Astrocyte (in vitro differentiated cells and primary cell): ENCODE results near the gene SEPTIN12. TPM values are rescaled to one million over a fixed set of nuclear protein-coding genes. Genes with fewer than 3 reads are reported as not detected.

Experiments used
- DNase-seq: peaks from one replicate; pipeline ENCODE4 v3.0.0-alpha.2; 2010; ENCODE audit warnings: low read depth
- FAIRE-seq: peaks from 2 replicates; lab custom pipeline; 2011; peaks lifted over from hg19 to GRCh38; lab: Jason Lieb, UNC
- H2AFZ ChIP-seq: 2 replicates; pipeline ENCODE4 v1.6.0; 2012; ENCODE audit warnings: low read depth, low read length, inconsistent platforms
- H3K27ac ChIP-seq: 2 replicates; pipeline ENCODE4 v1.5.1; 2011; ENCODE audit warnings: low read depth, low read length, inconsistent platforms
- H3K27me3 ChIP-seq: 2 replicates; pipeline ENCODE4 v1.6.0; 2011; ENCODE audit warnings: low read length, inconsistent platforms; ENCODE audit not compliant: insufficient read depth
- H3K36me3 ChIP-seq: 2 replicates; pipeline ENCODE4 v1.5.1; 2011; ENCODE audit warnings: low read length, inconsistent platforms; ENCODE audit not compliant: insufficient read depth
- H3K4me1 ChIP-seq: 2 replicates; pipeline ENCODE4 v1.5.1; 2011; ENCODE audit warnings: low read length, inconsistent platforms; ENCODE audit not compliant: insufficient read depth
- H3K4me2 ChIP-seq: 2 replicates; pipeline ENCODE4 v1.6.0; 2012; ENCODE audit warnings: low read length, inconsistent platforms
- H3K4me3 ChIP-seq: 2 replicates; pipeline ENCODE4 v1.5.1; 2011; ENCODE audit warnings: low read depth, mild to moderate bottlenecking, low read length, inconsistent platforms; ENCODE audit not compliant: insufficient read depth
- H3K79me2 ChIP-seq: 2 replicates; pipeline ENCODE4 v1.6.0; 2012; ENCODE audit warnings: mild to moderate bottlenecking, low read length, inconsistent platforms; ENCODE audit not compliant: insufficient read depth
- H3K9ac ChIP-seq: 2 replicates; pipeline ENCODE4 v1.6.0; 2012; ENCODE audit warnings: mild to moderate bottlenecking, low read length, inconsistent platforms
- H3K9me3 ChIP-seq: 2 replicates; pipeline ENCODE4 v1.5.1; 2012; ENCODE audit warnings: low read depth, mild to moderate bottlenecking, low read length, inconsistent platforms; ENCODE audit not compliant: insufficient read depth
- H4K20me1 ChIP-seq: 2 replicates; pipeline ENCODE4 v1.6.0; 2012; ENCODE audit warnings: low read length, inconsistent platforms; ENCODE audit not compliant: insufficient read depth
- H3K27ac Mint-ChIP-seq: one replicate; pipeline ENCODE4 v1.8.0; 2021; ENCODE audit warnings: mild to moderate bottlenecking, mixed read lengths; ENCODE audit not compliant: unreplicated experiment
- H3K27me3 Mint-ChIP-seq: one replicate; pipeline ENCODE4 v1.8.0; 2021; ENCODE audit warnings: low read depth, mixed read lengths; ENCODE audit not compliant: unreplicated experiment
- H3K36me3 Mint-ChIP-seq: one replicate; pipeline ENCODE4 v1.8.0; 2021; ENCODE audit warnings: low read depth, mixed read lengths; ENCODE audit not compliant: unreplicated experiment
- H3K4me1 Mint-ChIP-seq: one replicate; pipeline ENCODE4 v1.8.0; 2021; ENCODE audit warnings: low read depth, mixed read lengths; ENCODE audit not compliant: unreplicated experiment
- H3K4me3 Mint-ChIP-seq: one replicate; pipeline ENCODE4 v1.8.0; 2021; ENCODE audit warnings: mild to moderate bottlenecking, moderate library complexity, mixed read lengths; ENCODE audit not compliant: unreplicated experiment
- H3K9me3 Mint-ChIP-seq: one replicate; pipeline ENCODE4 v1.8.0; 2021; ENCODE audit warnings: mild to moderate bottlenecking, mixed read lengths; ENCODE audit not compliant: unreplicated experiment
- EZH2 ChIP-seq: IDR thresholded peaks from 2 replicates; pipeline ENCODE4 v1.6.1; 2012; ENCODE audit warnings: mild to moderate bottlenecking, low read length, inconsistent platforms; ENCODE audit not compliant: insufficient read depth
- total RNA-seq: library from RNA; stranded (reverse); gene quantifications from 2 replicates; pipeline ENCODE4 v1.2.1, GENCODE V29; 2021
- TF ChIP-seq, protein P1 (sequence below): IDR thresholded peaks from 2 replicates; pipeline ENCODE4 v1.5.1; 2011; ENCODE audit warnings: low read depth, mild to moderate bottlenecking, inconsistent platforms, low read length, moderate library complexity; ENCODE audit not compliant: insufficient read depth

SEPTIN12 gene
- total RNA-seq, 1 donor from 2014 or later = 5.9 TPM

DNA sequence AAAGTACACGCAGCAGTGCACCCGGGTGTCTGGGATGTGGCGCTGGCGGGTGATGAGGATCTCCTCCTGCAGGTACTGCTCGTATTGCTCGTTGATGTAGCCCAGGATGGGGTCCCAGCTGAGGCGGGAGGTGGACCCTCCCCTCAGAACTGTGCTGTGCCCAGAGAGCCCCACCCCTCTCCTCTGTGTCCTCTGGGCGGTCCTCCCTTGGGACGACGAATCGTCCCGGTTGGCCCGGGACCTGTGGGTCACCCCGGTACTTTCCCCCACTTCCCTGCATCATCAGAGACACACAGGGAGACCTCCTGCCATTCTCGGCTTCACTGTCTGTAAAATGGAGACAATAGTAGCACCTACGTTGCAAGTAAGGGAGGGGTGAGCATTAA, 4.2 kb downstream of the SEPTIN12 start:
- no peak overlapping the region for H3K4me3 ChIP-seq
- no peak for FAIRE-seq

DNA sequence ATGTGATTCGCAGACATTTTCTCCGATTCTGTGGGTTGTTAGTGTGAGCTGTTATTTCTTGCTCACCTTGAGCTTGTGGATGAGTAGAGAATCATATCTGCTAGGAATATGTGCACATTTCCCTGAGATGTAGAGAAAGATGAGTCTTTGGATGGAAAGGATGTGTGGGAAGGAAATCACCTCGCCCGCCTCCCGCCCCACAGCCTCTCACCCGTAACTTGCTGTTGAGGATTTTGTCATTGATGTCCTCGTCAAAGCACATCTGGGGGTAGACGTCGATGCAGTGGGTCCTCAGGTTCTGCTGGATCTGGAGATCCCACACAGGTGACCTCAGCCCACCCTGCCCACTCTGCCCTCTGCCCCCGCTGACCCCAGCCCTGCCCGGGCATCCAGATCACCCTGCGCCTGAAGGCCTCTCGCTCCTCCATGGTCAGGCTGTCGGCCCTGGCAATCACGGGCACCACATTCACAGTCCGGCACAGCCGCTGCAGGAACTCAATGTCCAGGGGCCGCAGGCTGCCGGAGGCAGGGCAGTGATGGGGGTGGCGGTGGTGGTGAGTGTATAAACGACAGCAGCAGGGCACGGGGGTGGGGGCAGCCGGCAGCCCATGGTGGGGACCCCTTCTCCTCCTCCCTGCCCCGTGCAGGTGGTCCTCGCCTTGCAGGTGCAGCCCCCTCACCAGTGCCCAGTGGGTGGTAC, 4.7 kb downstream of the SEPTIN12 start:
- Histone ChIP-seq H3K79me2 (no peaks in the 10 kb centered on the region), H4K20me1 (no peaks in the 10 kb centered on the region)
- H3K36me3 Mint-ChIP-seq = peaks cover 11% of the 10 kb centered on the region

More for the DNA sequence above, 4.2 kb downstream of the SEPTIN12 start:
- Histone ChIP-seq H3K27me3 (no peaks in the 10 kb centered on the region), H2AFZ (no peak overlapping the region), H3K36me3 (no peaks in the 10 kb centered on the region), H3K4me1 (no peaks in the 10 kb centered on the region), H3K79me2 (no peaks in the 10 kb centered on the region), H3K4me2 (no peak overlapping the region), H3K9ac (no peak overlapping the region), H4K20me1 (no peaks in the 10 kb centered on the region), H3K27ac (no peak overlapping the region), H3K9me3 (no peaks in the 10 kb centered on the region)
- DNase-seq = no peak
- Mint-ChIP-seq H3K27ac (no peak overlapping the region), H3K27me3 (peaks cover 9% of the 10 kb centered on the region), H3K36me3 (peaks cover 11% of the 10 kb centered on the region), H3K9me3 (peaks cover 3% of the 10 kb centered on the region), H3K4me3 (no peak overlapping the region), H3K4me1 (peaks cover 3% of the 10 kb centered on the region)
- TF ChIP-seq EZH2 = no peak
- TF ChIP-seq, protein P1, sequence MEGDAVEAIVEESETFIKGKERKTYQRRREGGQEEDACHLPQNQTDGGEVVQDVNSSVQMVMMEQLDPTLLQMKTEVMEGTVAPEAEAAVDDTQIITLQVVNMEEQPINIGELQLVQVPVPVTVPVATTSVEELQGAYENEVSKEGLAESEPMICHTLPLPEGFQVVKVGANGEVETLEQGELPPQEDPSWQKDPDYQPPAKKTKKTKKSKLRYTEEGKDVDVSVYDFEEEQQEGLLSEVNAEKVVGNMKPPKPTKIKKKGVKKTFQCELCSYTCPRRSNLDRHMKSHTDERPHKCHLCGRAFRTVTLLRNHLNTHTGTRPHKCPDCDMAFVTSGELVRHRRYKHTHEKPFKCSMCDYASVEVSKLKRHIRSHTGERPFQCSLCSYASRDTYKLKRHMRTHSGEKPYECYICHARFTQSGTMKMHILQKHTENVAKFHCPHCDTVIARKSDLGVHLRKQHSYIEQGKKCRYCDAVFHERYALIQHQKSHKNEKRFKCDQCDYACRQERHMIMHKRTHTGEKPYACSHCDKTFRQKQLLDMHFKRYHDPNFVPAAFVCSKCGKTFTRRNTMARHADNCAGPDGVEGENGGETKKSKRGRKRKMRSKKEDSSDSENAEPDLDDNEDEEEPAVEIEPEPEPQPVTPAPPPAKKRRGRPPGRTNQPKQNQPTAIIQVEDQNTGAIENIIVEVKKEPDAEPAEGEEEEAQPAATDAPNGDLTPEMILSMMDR = no peak

More for the DNA sequence above, 4.7 kb downstream of the SEPTIN12 start:
- Histone ChIP-seq H3K9ac (no peak overlapping the region), H3K4me3 (no peak overlapping the region), H3K9me3 (no peaks in the 10 kb centered on the region), H3K36me3 (no peaks in the 10 kb centered on the region), H3K27ac (no peak overlapping the region), H3K27me3 (no peaks in the 10 kb centered on the region), H3K4me2 (no peak overlapping the region), H3K4me1 (no peaks in the 10 kb centered on the region), H2AFZ (no peak overlapping the region)
- H3K9me3 Mint-ChIP-seq = peaks cover 3% of the 10 kb centered on the region
- no peak overlapping the region for H3K4me3 Mint-ChIP-seq
- no peak for FAIRE-seq
- no peak overlapping the region for H3K27ac Mint-ChIP-seq
- DNase-seq = no peak
- H3K4me1 Mint-ChIP-seq = peaks cover 3% of the 10 kb centered on the region
- no peak for TF ChIP-seq EZH2
- TF ChIP-seq, protein P1 = no peak
- peaks cover 9% of the 10 kb centered on the region for H3K27me3 Mint-ChIP-seq
